GM21723 (cell line): ENCODE results near the gene MADD.
"Not testable (repeated sequence)": the region's sequence is repeated elsewhere in the genome, so short reads cannot be mapped to it uniquely, and the experiment has no call there.

Source experiments
- ATAC-seq: cut with Tn5 transposase; IDR thresholded peaks from one replicate; pipeline ENCODE4 v1.9.1; 2021; ENCODE audit warnings: mild to moderate bottlenecking, moderate library complexity; ENCODE audit not compliant: unreplicated experiment

Gene MADD

DNA sequence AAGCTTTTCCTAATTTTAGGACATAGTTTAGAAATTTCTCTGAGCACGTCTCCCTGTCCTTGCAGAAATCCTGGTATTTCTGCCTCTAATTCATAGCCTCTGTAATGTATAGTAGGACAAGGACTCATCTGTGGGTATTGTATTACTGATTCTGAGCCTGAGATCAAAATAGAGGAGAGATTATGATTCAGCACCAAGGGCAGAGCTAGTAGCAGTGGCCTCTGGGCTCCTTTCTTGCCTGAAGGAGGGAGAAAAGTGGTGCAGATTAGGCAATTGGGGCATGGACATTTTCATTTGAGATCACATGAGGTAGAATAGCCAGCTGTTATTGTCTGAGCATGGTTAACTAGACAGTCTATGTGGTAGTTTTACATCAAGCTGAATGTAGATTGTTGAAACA is 2.8 kb downstream of the MADD start:
- no peak for ATAC-seq

DNA sequence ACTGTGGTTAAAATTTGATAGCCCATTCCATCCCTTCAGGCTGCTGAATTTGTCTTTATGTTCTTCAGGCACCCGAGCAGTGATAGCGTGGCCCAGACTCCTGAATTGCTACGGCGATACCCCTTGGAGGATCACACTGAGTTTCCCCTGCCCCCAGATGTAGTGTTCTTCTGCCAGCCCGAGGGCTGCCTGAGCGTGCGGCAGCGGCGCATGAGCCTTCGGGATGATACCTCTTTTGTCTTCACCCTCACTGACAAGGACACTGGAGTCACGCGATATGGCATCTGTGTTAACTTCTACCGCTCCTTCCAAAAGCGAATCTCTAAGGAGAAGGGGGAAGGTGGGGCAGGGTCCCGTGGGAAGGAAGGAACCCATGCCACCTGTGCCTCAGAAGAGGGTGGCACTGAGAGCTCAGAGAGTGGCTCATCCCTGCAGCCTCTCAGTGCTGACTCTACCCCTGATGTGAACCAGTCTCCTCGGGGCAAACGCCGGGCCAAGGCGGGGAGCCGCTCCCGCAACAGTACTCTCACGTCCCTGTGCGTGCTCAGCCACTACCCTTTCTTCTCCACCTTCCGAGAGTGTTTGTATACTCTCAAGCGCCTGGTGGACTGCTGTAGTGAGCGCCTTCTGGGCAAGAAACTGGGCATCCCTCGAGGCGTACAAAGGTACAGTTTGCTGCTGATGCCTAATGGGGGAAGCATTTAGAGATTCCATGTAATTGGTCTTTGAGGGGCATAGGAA is 4.7 kb downstream of the MADD start:
- no peak for ATAC-seq

DNA sequence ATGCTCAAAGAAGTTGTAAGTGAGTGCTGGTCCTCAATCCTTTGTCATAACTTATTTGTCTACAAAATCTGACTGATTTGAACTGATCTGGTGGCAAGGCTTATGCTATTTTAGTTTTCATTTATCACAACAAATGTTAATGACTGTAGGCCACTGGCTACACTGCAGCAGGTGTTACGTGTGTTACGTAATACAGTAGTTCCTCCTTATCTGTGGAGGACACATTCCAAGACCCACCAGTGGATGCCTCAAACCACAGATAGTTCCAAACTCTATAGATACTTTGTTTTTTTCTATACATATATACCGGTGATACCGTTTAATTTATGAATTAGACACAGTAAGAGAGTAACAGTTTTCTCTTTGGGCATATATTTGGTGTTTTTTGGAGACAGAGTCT is 7.0 kb downstream of the MADD start:
- no peak for ATAC-seq

DNA sequence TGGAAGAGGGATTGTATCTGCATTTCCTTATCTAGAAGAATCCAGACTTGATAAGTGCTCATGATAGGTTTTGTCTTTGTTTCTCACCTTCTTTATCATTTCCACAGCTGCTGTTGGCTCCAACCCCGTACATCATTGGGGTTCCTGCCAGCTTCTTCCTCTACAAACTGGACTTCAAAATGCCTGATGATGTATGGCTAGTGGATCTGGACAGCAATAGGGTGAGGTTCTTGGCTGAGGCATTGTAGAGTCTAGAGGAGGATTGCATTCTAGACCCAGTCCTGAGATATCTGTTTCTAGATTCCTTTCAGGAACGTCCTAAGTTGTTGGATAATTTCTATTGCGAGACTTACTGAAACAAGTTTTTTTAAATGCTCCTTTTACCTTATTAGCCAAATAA is 8.1 kb downstream of the MADD start:
- no peak for ATAC-seq

DNA sequence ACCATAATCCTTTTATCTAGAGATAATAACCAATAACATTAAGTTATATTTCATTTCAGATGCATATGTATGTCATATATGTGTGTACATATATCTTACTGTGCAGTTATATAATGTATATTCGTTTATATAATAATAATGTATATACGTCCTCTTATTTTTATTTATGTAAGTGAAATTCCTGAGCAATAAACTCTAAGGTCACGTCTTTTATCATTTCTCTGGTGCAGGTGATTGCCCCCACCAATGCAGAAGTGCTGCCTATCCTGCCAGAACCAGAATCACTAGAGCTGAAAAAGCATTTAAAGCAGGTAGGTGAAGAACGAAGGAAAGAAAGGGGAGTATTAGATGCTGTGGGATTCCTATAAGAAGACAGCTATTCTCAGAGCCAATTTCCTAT is 8.8 kb downstream of the MADD start:
- no peak for ATAC-seq

DNA sequence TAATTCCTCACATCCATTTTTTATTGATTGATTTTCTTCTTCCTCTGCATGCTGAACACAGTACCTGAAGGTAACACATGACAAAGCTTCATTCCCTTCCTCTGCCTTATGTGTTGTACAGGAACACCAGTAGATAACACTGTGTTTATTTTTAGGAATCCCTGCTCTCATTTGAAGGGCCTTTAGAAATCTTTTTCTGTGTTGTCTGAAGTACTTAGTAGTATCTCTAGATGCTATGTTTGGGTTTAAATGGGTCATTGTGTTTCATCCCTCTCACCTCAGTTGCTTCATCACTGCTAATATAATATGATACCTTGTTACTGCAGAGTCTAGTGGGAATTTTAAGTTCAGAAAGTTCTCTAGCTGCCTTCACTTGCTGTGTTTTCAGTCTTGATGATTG is 10.2 kb downstream of the MADD start:
- no peak for ATAC-seq

DNA sequence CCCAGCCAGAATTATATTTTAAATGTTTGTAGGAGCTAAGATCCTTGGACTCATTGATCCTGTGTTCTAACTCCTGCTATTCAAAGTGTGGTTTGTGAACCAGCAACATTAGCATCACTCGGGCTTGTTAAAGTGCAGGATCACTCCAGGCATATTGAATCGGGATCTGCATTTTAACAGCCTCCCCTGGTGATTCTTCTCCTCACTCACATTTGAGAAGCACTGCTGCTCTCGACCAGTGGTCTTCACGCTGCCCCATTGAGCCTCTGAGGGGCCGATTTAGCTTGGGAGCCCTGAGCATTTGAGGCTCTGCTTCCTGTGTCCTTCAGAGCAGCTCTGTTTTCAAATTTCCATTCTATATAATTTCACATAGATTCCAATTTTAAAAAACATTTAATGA is 10.9 kb downstream of the MADD start:
- no peak for ATAC-seq

DNA sequence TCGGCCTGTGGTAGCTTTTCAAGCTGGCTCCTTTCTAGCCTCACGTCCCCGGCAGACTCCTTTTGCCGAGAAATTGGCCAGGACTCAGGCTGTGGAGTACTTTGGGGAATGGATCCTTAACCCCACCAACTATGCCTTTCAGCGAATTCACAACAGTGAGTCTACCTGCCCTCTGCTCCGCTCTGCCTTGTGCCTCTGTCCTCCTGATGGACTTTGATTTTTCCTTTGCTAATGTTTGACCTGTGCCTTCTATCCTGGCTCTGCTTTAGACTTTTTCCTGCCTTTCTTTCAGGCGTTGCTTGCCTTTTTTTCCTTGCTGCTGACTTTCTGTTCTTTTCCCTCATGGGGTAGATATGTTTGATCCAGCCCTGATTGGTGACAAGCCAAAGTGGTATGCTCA is 12.5 kb downstream of the MADD start:
- ATAC-seq: no peak

DNA sequence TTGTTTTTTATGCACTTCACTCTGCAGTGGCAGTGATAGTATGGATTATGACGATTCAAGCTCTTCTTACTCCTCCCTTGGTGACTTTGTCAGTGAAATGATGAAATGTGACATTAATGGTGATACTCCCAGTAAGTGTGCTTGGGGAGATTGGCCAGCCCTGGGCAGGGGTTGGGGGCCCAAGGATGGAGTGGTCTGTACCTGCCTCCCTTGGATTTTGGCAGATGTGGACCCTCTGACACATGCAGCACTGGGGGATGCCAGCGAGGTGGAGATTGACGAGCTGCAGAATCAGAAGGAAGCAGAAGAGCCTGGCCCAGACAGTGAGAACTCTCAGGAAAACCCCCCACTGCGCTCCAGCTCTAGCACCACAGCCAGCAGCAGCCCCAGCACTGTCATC is 14.2 kb downstream of the MADD start:
- ATAC-seq: no peak

DNA sequence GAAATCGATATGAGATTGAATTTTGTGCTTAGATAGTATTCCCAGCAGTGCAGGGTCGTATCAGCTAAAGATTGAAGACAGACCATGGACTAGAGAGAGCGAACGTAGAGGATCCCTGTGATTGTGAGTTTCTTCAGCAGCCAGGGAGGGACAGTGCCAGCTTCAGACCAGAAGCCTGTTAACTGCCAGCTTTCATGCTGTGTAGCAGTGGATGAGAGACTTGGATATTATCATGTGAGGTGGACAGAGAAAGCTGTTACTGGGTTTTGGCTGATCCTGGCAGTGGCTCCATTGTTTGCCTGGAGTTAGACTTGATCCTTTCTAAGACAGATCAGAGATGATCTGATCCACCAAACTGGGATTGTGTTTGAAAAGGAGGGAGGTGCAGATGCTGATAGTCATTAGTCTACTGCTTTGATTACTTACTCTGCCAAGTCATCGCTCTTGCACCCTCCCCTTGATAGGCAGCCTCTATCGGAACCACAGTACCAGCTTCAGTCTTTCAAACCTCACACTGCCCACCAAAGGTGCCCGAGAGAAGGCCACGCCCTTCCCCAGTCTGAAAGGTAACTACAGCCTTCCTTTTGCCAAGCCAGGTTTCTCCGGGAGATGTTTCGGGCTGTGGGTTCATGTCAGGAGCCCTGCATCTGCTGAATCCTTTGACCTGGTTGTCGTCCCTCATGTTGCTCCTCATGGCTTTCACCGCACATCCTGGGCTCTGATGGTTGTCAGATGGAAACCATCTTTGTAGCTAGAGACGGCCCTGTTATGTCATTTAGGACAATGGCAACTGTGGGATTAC is 16.2 kb downstream of the MADD start:
- no peak for ATAC-seq

DNA sequence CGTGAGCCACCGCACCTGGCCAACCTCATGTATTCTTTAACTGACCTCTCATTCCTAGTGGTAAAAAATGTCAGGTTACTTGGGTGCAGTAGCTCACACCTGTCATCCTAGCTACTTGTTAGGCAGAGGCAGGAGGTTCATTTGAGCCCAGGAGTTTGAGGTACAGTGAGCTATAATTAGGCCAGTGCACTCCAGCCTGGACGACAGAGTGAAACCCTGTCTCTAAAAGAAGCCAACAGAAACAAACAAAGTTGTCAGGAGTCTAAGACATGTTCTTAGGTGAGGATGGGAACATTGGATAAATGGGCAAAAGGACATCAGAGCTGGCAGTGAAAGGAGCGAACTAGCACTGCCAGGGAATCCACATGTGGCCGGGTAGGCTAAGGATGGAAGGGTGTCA is 18.1 kb downstream of the MADD start:
- no peak for ATAC-seq

DNA sequence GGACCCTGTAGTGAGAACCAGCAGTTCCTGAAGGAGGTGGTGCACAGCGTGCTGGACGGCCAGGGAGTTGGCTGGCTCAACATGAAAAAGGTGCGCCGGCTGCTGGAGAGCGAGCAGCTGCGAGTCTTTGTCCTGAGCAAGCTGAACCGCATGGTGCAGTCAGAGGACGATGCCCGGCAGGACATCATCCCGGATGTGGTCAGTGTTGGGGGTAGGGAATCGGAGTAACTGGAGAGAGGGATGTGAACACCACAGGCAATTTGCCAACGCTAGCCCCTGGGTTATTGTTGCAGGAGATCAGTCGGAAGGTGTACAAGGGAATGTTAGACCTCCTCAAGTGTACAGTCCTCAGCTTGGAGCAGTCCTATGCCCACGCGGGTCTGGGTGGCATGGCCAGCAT is 19.9 kb downstream of the MADD start:
- no peak for ATAC-seq

DNA sequence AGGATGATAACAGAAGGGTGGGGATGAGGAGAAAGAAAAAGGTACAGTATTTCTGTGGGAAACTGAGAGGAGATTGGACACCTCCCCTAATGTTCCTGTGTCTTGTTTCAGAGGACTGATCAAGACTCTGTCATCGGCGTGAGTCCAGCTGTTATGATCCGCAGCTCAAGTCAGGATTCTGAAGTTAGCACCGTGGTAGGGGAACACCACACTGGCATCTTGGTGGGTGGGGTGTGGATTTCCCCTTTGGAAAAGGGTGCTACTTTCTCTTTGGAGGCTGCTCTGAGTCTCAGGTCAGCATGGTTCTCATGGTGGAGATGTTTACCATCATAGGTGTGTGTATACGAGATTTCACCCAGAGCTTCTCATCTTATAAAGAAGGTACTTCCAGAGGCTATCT is 25.5 kb downstream of the MADD start:
- no peak for ATAC-seq

DNA sequence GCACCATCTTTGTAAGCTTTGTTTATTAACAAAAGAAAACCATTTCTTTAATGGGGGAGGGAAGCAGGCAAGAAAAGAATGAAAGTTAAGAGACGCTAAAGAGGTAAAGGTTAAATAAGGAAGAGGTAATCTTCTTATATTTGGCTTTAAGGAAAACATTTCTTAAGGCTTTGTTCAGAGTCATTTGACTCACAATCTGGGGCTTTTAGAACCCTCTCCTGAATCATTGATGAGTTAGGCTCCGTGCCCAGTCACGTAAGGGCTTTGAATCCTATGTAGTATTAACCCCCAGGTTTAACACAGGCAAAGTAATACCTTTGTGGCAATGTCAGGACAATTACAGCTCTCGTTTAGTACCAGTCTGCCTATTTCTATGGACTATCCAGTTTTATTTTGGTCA is 26.1 kb downstream of the MADD start:
- no peak for ATAC-seq

DNA sequence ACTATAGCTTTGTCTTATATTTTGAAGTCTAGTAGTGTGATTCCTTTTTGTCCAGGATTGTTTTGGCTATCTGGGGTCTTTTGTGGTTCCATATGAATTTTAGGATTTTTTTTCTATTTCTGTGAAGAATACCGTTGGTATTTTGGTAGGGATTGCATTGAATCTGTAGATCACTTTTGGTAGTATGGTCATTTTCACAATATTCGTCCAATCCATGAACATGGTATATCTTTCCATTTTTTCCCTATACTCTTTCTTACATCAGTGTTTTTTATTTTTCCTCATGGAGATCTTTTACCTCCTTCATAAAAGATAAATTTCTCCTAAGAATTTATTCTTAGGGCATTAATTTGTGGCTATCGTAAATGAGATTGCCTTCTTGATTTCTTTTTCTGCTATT is 29.1 kb downstream of the MADD start:
- no peak for ATAC-seq

DNA sequence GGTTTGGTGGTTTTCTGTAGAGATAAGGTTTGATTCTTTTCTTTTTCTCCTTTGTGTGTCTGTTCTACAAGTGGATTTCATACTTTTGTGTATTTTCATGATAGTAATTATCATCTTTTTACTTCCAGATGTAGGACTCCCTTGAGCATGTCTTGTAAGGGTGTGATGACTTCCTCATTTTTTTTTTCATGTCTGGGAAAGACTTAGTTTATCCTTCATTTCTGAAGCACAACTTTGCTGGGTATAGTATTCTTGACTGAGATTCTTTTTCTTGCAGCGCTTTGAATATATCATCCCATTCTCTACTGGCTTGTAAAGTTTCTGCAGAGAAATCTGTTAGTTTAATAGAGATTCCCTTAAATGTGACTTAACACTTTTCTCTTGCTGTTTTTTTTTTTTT is 32.9 kb downstream of the MADD start:
- no peak for ATAC-seq

DNA sequence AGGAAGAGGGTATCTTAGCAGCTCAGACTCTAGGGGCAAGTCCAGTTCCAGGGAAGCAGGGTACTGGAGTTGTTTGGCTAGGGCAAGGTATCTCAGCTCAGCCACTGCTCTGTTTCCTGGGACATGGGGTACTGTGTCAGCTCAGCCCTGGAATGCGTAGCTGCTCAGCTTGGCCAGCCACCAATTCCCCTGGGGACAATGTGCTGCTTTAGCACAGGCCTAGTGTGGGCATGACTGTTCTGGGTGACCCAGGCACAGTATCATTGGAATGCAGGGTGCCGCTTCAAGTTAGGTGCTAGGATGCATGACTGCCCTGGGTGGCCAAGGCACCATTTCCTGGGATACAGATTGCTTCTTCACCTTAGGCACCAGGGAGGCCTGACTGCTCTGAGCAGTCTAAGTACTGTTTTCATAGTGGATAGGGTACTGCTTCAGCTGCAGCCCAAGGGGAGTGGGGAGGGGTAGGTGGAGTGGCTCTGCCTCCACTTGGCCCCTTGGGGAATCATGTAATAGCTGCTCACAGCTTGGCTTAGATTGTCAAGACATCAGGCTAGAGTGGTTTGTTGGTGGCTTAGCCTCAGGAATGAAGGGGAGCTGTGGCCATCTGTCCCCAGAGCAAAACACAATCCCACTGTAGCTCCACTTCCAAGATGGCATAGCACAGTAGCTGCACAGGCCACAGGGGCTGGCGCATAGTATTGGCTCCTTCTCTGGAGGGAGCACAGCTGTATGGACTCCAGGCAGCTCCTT is 36.0 kb downstream of the MADD start:
- ATAC-seq: no peak

DNA sequence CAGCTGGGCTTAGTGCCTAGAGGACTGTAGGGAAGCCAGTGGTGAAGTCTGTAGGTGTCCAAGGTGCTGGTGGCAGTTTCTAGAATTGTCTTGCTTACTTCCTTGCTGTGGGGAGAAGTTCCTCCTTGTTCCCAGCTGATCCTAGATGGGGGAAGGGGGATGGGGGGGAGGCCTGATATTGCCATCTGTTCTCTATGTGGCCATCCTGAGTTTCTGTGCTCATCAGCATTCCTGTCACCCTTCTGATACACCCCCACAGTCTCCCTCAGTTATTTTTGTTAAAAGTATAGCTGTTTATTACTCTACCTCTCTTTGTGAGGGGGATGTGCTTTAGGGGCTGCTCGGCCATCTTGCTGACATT is 36.5 kb downstream of the MADD start:
- ATAC-seq: no peak

DNA sequence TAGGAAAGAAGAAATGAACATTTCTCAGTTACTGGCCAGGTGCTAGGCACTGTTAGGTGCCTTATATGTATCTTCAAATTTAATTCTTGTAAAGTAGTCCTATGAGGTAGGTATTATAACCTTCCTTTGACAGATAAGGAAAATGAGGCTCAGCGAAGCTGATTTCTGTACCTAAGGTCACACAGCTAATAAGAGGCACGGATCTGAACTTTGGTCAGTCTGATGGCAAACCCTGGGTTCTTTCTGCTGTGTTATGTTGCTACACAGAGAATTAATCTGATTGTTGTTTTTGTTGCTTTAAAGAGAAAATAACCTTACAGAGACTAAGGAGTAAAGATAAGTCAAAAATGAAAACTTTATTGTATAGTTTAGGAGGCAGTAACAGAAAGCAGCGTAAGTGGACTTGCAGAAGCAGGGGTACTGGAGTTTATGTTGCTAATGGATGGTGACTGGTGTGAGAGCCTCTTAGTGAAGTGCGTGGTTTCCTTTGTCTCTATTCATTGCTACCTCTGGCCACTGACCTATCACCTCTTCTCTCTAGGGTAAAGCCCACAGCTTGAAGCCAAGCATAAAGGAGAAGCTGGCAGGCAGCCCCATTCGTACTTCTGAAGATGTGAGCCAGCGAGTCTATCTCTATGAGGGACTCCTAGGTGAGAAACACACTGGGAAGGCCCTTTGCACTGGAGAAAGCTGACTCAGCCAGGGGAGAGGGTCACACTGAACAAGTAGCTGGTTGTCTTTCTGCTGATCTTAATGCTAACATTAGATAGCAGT is 38.3 kb downstream of the MADD start:
- no peak for ATAC-seq

DNA sequence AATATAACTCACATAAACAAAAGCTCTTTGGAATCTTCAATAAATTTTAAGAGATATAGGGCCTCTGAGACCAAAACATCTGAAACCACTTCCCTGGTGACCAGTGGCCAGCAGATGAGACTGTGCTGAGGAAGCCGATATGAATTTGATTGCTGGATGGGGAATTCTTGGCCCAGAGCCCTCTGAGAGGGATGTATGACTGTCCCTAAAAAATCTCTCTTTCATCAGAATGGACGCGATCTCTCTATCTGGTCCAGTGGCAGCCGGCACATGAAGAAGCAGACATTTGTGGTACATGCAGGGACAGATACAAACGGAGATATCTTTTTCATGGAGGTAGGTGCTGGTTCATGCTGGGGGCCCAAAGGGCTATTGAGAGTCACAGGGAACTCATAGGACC is 45.1 kb downstream of the MADD start:
- ATAC-seq: no peak

DNA sequence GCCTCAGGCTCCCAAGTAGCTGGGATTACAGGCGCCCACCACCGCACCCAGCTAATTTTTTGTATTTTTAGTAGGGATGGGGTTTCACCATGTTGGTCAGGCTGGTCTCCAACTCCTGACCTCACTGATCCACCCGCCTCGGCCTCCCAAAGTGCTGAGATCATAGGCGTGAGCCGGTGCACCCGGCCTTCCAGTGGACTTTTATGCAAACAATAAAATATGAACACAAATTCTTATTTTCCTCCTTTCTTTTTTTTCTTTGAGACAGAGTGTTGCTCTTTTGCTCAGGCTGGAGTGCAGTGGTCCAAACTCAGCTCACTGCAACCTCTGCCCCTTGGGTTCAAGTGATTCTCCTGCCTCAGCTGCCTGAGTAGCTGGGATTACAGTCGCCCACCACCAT is 46.6 kb downstream of the MADD start:
- ATAC-seq: not testable (repeated sequence)
